Peyer's patch (tissue), 4 donors: ENCODE results near the gene LGSN. TPM values are rescaled to one million over a fixed set of nuclear protein-coding genes. Genes with fewer than 3 reads are reported as not detected.

Experiments
- small RNA-seq, 2 donors: library from RNA; depleted of rRNA; stranded (forward); fragments of <200 nt; gene quantifications; one replicate each; pipeline ENCODE3, GENCODE V24; 2016
- total RNA-seq, 4 donors: library from RNA; depleted of rRNA; stranded (reverse); fragments of >200 nt; gene quantifications; one replicate each; pipeline ENCODE4 v1.1.0, GENCODE V29; 2016

Gene LGSN
- total RNA-seq, 4 donors from 2014 or later = not detected

Small RNA genes lying within 50 kb of the gene (small RNA-seq; reads per million reads assigned to genes)
- 0 reads per million in 2 donors for gene SPTLC1P3

Other genes starting within 250 kb of the LGSN start
- gene FKBP1C, start 108.5 kb downstream of the LGSN start, total RNA-seq = 1 to 10 TPM in 1 of 4 donors, not detected in 3; 1.6 TPM